Neural cell (in vitro differentiated cells): ENCODE data around the gene EID2B. TPM values are rescaled to one million over a fixed set of nuclear protein-coding genes. Genes with fewer than 3 reads are reported as not detected.

Experiments
- H2AFZ ChIP-seq: fragments of 200-600, 300-800 bp; sonication (generic), shearing (Covaris generic); 2 replicates; pipeline ENCODE4 v1.6.0; 2014; ENCODE audit warnings: low read depth, mild to moderate bottlenecking, antibody characterized with exemption, low read length, moderate library complexity
- H3F3A ChIP-seq: fragments of 200-600 bp; shearing (Covaris generic); 2 replicates; pipeline ENCODE4 v1.6.1; 2016; ENCODE audit warnings: mild to moderate bottlenecking, moderate library complexity, mixed read lengths, antibody characterized with exemption, low read length; ENCODE audit not compliant: insufficient read depth, poor library complexity, severe bottlenecking
- H3K27ac ChIP-seq: fragments of 200-600, 300-800 bp; sonication (generic), shearing (Covaris generic); 2 replicates; pipeline ENCODE4 v1.5.1; 2014; ENCODE audit warnings: mild to moderate bottlenecking, low read length, moderate library complexity
- H3K27me3 ChIP-seq: fragments of 300-800, 200-600 bp; sonication (generic), shearing (Covaris generic); 2 replicates; pipeline ENCODE4 v1.6.0; 2014; ENCODE audit warnings: mild to moderate bottlenecking, low read depth, low read length, moderate library complexity; ENCODE audit not compliant: insufficient read depth
- H3K36me3 ChIP-seq: fragments of 300-800, 200-600 bp; sonication (generic), shearing (Covaris generic); 2 replicates; pipeline ENCODE4 v1.5.1; 2014; ENCODE audit warnings: mild to moderate bottlenecking, antibody characterized with exemption, low read length, moderate library complexity; ENCODE audit not compliant: insufficient read depth
- H3K4me2 ChIP-seq: fragments of 300-800, 200-600 bp; sonication (generic), shearing (Covaris generic); 2 replicates; pipeline ENCODE4 v1.6.0; 2014; ENCODE audit warnings: mild to moderate bottlenecking, low read length
- H3K4me3 ChIP-seq: fragments of 300-800, 200-600 bp; sonication (generic), shearing (Covaris generic); 2 replicates; pipeline ENCODE4 v1.5.1; 2014; ENCODE audit warnings: mild to moderate bottlenecking, low read length, moderate library complexity
- H3K79me2 ChIP-seq: fragments of 200-600 bp; shearing (Covaris generic); replicated peaks from 2 replicates; pipeline ENCODE4 v1.6.0; 2014; ENCODE audit warnings: mild to moderate bottlenecking, low read length, moderate library complexity; ENCODE audit not compliant: insufficient read depth
- H3K9ac ChIP-seq: fragments of 300-800, 200-600 bp; sonication (generic), shearing (Covaris generic); 2 replicates; pipeline ENCODE4 v1.6.1; 2016; ENCODE audit warnings: mild to moderate bottlenecking, low read length, mixed read lengths
- H3K9me2 ChIP-seq: fragments of 200-600 bp; shearing (Covaris generic); 2 replicates; pipeline ENCODE4 v1.6.1; 2016; ENCODE audit warnings: mild to moderate bottlenecking, low read length, mixed read lengths; ENCODE audit not compliant: insufficient read depth
- H3K9me3 ChIP-seq: fragments of 200-600, 300-800 bp; sonication (generic), shearing (Covaris generic); 2 replicates; pipeline ENCODE4 v1.6.1; 2016; ENCODE audit warnings: mild to moderate bottlenecking, mixed run types, low read length, moderate library complexity, mixed read lengths
- H4K20me1 ChIP-seq: fragments of 200-600 bp; shearing (Covaris generic); 2 replicates; pipeline ENCODE4 v1.6.1; 2016; ENCODE audit warnings: mild to moderate bottlenecking, mixed run types; ENCODE audit not compliant: insufficient read depth
- CTCF ChIP-seq: fragments of 450-650 bp; IDR thresholded peaks from 2 replicates; pipeline ENCODE4 v1.5.1; 2014; ENCODE audit warnings: antibody characterized with exemption, mild to moderate bottlenecking, moderate library complexity; ENCODE audit not compliant: poor library complexity, severe bottlenecking
- EP300 ChIP-seq: fragments of 450-650 bp; conservative IDR thresholded peaks from 2 replicates; pipeline ENCODE4 v1.6.1; 2014; ENCODE audit warnings: antibody characterized with exemption, mild to moderate bottlenecking, moderate library complexity; ENCODE audit not compliant: poor library complexity, severe bottlenecking
- EZH2 ChIP-seq: fragments of 200-600, 300-800 bp; shearing (Covaris generic), sonication (generic); IDR thresholded peaks from 2 replicates; pipeline ENCODE4 v1.6.1; 2014; ENCODE audit warnings: antibody characterized with exemption, low read length, borderline replicate concordance, mild to moderate bottlenecking; ENCODE audit not compliant: insufficient read depth, poor library complexity, severe bottlenecking
- MXI1 ChIP-seq: fragments of 450-650 bp; conservative IDR thresholded peaks from 2 replicates; pipeline ENCODE4 v1.6.1; 2014; ENCODE audit warnings: antibody characterized with exemption, mild to moderate bottlenecking; ENCODE audit not compliant: poor library complexity, severe bottlenecking
- POLR2AphosphoS5 ChIP-seq: IDR thresholded peaks from 2 replicates; pipeline ENCODE4 v1.6.1; 2012
- RAD21 ChIP-seq: fragments of 450-650 bp; conservative IDR thresholded peaks from 2 replicates; pipeline ENCODE4 v1.6.1; 2014; ENCODE audit warnings: antibody characterized with exemption, mild to moderate bottlenecking, moderate library complexity
- REST ChIP-seq: IDR thresholded peaks from 2 replicates; pipeline ENCODE4 v1.6.1; 2012; ENCODE audit warnings: borderline replicate concordance
- SMC3 ChIP-seq: fragments of 450-650 bp; conservative IDR thresholded peaks from 2 replicates; pipeline ENCODE4 v1.6.1; 2014; ENCODE audit warnings: antibody characterized with exemption, mild to moderate bottlenecking, moderate library complexity; ENCODE audit not compliant: poor library complexity
- TAF1 ChIP-seq: IDR thresholded peaks from 2 replicates; pipeline ENCODE4 v1.6.1; 2012; ENCODE audit warnings: low read depth
- polyA plus RNA-seq: library from polyadenylated mRNA; depleted of rRNA; stranded (reverse); fragments of >200 nt; gene quantifications from 2 replicates; pipeline ENCODE4 v1.2.3, GENCODE V29; 2014

The EID2B gene
- polyA plus RNA-seq, 1 donor from 2014 or later, result 36.5 TPM

GRCh38 chr19:39550197-39550596 is 17.5 kb upstream of the EID2B start:
- TF ChIP-seq EP300 (no peak), EZH2 (no peak), TAF1 (no peak), POLR2AphosphoS5 (no peak), SMC3 (no peak), CTCF (no peak), MXI1 (no peak), REST (no peak), RAD21 (no peak)
- no peaks in the 10 kb centered on the region for H3K79me2 ChIP-seq
- H3K27ac ChIP-seq, result no peak overlapping the region
- no peaks in the 10 kb centered on the region for H3K36me3 ChIP-seq
- no peaks in the 10 kb centered on the region for H3F3A ChIP-seq
- no peak overlapping the region for H3K9ac ChIP-seq
- H2AFZ ChIP-seq, result no peak overlapping the region
- no peaks in the 10 kb centered on the region for H3K9me3 ChIP-seq
- H3K4me3 ChIP-seq, result no peak overlapping the region
- no peaks in the 10 kb centered on the region for H3K27me3 ChIP-seq
- no peak overlapping the region for H3K4me2 ChIP-seq
- no peaks in the 10 kb centered on the region for H3K9me2 ChIP-seq
- H4K20me1 ChIP-seq, result no peaks in the 10 kb centered on the region

GRCh38 chr19:39546599-39546998 is 13.9 kb upstream of the EID2B start:
- H3F3A ChIP-seq, result no peaks in the 10 kb centered on the region
- H2AFZ ChIP-seq, result no peak overlapping the region
- no peaks in the 10 kb centered on the region for H3K9me3 ChIP-seq
- no peaks in the 10 kb centered on the region for H4K20me1 ChIP-seq
- TF ChIP-seq EZH2, result no peak
- H3K36me3 ChIP-seq, result no peaks in the 10 kb centered on the region
- H3K9ac ChIP-seq, result no peak overlapping the region
- H3K79me2 ChIP-seq, result no peaks in the 10 kb centered on the region
- H3K9me2 ChIP-seq, result no peaks in the 10 kb centered on the region
- no peak overlapping the region for H3K4me3 ChIP-seq
- H3K27me3 ChIP-seq, result no peaks in the 10 kb centered on the region
- H3K27ac ChIP-seq, result no peak overlapping the region
- H3K4me2 ChIP-seq, result no peak overlapping the region

- Histone ChIP-seq H3K9me3 (no peaks in the 10 kb centered on the region), H3K4me3 (no peak overlapping the region), H3K9me2 (no peaks in the 10 kb centered on the region), H3K36me3 (no peaks in the 10 kb centered on the region), H3K27me3 (no peaks in the 10 kb centered on the region), H3K27ac (no peak overlapping the region), H4K20me1 (no peaks in the 10 kb centered on the region), H3K4me2 (no peak overlapping the region), H3K9ac (no peak overlapping the region), H3F3A (no peaks in the 10 kb centered on the region), H3K79me2 (no peaks in the 10 kb centered on the region), H2AFZ (no peak overlapping the region)
- no peak for TF ChIP-seq REST
- no peak for TF ChIP-seq POLR2AphosphoS5
- no peak for TF ChIP-seq SMC3
- no peak for TF ChIP-seq TAF1
- no peak for TF ChIP-seq CTCF
- no peak for TF ChIP-seq RAD21
- TF ChIP-seq EP300, result no peak
- no peak for TF ChIP-seq EZH2
- no peak for TF ChIP-seq MXI1
Observed at GRCh38 chr19:39544911-39545310, 12.3 kb upstream of the EID2B start.
